ENCODE data around the gene PKD1. TPM values are rescaled to one million over a fixed set of nuclear protein-coding genes. Genes with fewer than 3 reads are reported as not detected.
A peak's percentile ranks its signal among the peaks of the same experiment; 100 is the strongest.

PKD1 gene
- total and polyA plus RNA-seq, 3 experiments from 2014 or later: 9.9 to 66.2 (median 58.9) TPM

- ChIA-PET POLR2A (no interaction called here), CTCF (no interaction called here)
- H3K36me3 Mint-ChIP-seq: peaks cover 0 to 14% (median 0%) of the 10 kb centered on the region in 3 donors
- peak overlapping the region in 3 of 8 donors; percentile 48 to 89 (median 50) for H3K27ac Mint-ChIP-seq
- H3K4me3 Mint-ChIP-seq: peak overlapping the region in 5 of 7 donors; percentile 87 to 93 (median 91)
- peaks cover 0 to 7% of the 10 kb centered on the region in 2 donors for H3K27me3 Mint-ChIP-seq
- no peaks in the 10 kb centered on the region for H3K9me3 ChIP-seq (ENCODE audit: low read length)
- H3K27me3 ChIP-seq (ENCODE audit: insufficient read depth, low read length, poor library complexity, severe bottlenecking): no peaks in the 10 kb centered on the region
- no peak overlapping the region for H3K27ac ChIP-seq (ENCODE audit: low read depth, low read length)
- peaks cover 38 to 66% (median 38%) of the 10 kb centered on the region in 3 donors for H3K4me1 Mint-ChIP-seq
- H3K9me3 Mint-ChIP-seq: no peaks in the 10 kb centered on the region
- no peak for DNase-seq
- no peaks in the 10 kb centered on the region for H3K36me3 ChIP-seq (ENCODE audit: insufficient read depth, low read length)
- H3K4me3 ChIP-seq (ENCODE audit: low read length): no peak overlapping the region
- peaks cover 37% of the 10 kb centered on the region for H3K4me1 ChIP-seq (ENCODE audit: insufficient read depth, low read length)
These were observed 22.0 kb upstream of the PKD1 start for GRCh38 chr16:2157480-2158261.

- H3K4me1 ChIP-seq (ENCODE audit: insufficient read depth, low read length): peaks cover 45% of the 10 kb centered on the region
- peak overlapping the region; percentile 91 to 94 (median 92) for H3K4me3 Mint-ChIP-seq
- DNase-seq: no peak
These were observed 21.1 kb upstream of the PKD1 start for GRCh38 chr16:2156849-2157224.

GRCh38 chr16:2155977-2156848, 20.5 kb upstream of the PKD1 start:
- Histone ChIP-seq H3K27ac (ENCODE audit: low read depth, low read length) (peak overlapping the region; percentile 79), H3K36me3 (ENCODE audit: insufficient read depth, low read length) (peaks cover 3% of the 10 kb centered on the region), H3K9me3 (ENCODE audit: low read length) (no peaks in the 10 kb centered on the region), H3K4me3 (ENCODE audit: low read length) (peak overlapping the region; percentile 83), H3K27me3 (ENCODE audit: insufficient read depth, low read length, poor library complexity, severe bottlenecking) (no peaks in the 10 kb centered on the region), H3K4me1 (ENCODE audit: insufficient read depth, low read length) (peaks cover 51% of the 10 kb centered on the region)
- no peak for DNase-seq
- no peaks in the 10 kb centered on the region for H3K9me3 Mint-ChIP-seq
- peaks cover 0 to 7% of the 10 kb centered on the region in 2 donors for H3K27me3 Mint-ChIP-seq
- peaks cover 41 to 73% (median 41%) of the 10 kb centered on the region in 3 donors for H3K4me1 Mint-ChIP-seq
- H3K4me3 Mint-ChIP-seq: peak overlapping the region; percentile 91 to 94 (median 92)
- H3K36me3 Mint-ChIP-seq: peaks cover 0 to 20% (median 0%) of the 10 kb centered on the region in 3 donors
- ChIA-PET CTCF (interaction anchor here (0.9 to 5.4 kb wide), 8 partner anchors 11 to 382 kb away, joined by 3 to 48 read pairs (median 9); partner anchors contain the start of genes ECI1, NTHL1 and TSC2), POLR2A (interaction anchor here (0.6 to 1.9 kb wide), 25 partner anchors 10 to 1520 kb away, joined by 3 to 19 read pairs (median 6); partner anchors contain the start of genes AMDHD2, ECI1, FAHD1 and GFER)
- H3K27ac Mint-ChIP-seq: peak overlapping the region; percentile 35 to 96 (median 89)

More at GRCh38 chr16:2156849-2157224, 21.1 kb upstream of the PKD1 start:
- no peak overlapping the region for H3K27ac ChIP-seq (ENCODE audit: low read depth, low read length)
- POLR2A ChIA-PET: interaction anchor here (1.1 kb wide), 1 partner anchor 135 kb away, joined by 3 read pairs; no protein-coding TSS in a partner anchor
- Mint-ChIP-seq H3K36me3 (peaks cover 0 to 15% (median 0%) of the 10 kb centered on the region in 3 donors), H3K9me3 (no peaks in the 10 kb centered on the region), H3K27me3 (peaks cover 0 to 7% of the 10 kb centered on the region in 2 donors), H3K4me1 (peaks cover 38 to 69% (median 38%) of the 10 kb centered on the region in 3 donors), H3K27ac (peak overlapping the region; percentile 35 to 91 (median 72))
- no peaks in the 10 kb centered on the region for H3K9me3 ChIP-seq (ENCODE audit: low read length)
- H3K36me3 ChIP-seq (ENCODE audit: insufficient read depth, low read length): no peaks in the 10 kb centered on the region
- no peaks in the 10 kb centered on the region for H3K27me3 ChIP-seq (ENCODE audit: insufficient read depth, low read length, poor library complexity, severe bottlenecking)
- H3K4me3 ChIP-seq (ENCODE audit: low read length): no peak overlapping the region
- CTCF ChIA-PET: no interaction called here

- Mint-ChIP-seq H3K9me3 (no peaks in the 10 kb centered on the region), H3K36me3 (peaks cover 0 to 22% (median 0%) of the 10 kb centered on the region in 3 donors), H3K27ac (peak within 1 kb of the TSS; percentile 73 to 96 (median 90)), H3K27me3 (peaks cover 0 to 7% of the 10 kb centered on the region in 2 donors), H3K4me1 (peaks cover 43 to 75% (median 44%) of the 10 kb centered on the region in 3 donors), H3K4me3 (peak within 1 kb of the TSS; percentile 91 to 95 (median 92))
- POLR2A ChIA-PET: interaction anchor here (0.6 to 1.9 kb wide), 29 partner anchors 9 to 1519 kb away, joined by 3 to 19 read pairs (median 5); partner anchors contain the start of genes AMDHD2, CRAMP1, ECI1 and FAHD1
- no peaks in the 10 kb centered on the region for H3K27me3 ChIP-seq (ENCODE audit: insufficient read depth, low read length, poor library complexity, severe bottlenecking)
- CTCF ChIA-PET: interaction anchor here (0.8 to 5.4 kb wide), 11 partner anchors 10 to 381 kb away, joined by 3 to 48 read pairs (median 4); partner anchors contain the start of genes ECI1, NTHL1, RPS2 and TSC2
- H3K4me3 ChIP-seq (ENCODE audit: low read length): peak within 1 kb of the TSS; percentile 100
- H3K36me3 ChIP-seq (ENCODE audit: insufficient read depth, low read length): peaks cover 5% of the 10 kb centered on the region
- peak within 1 kb of the TSS; percentile 91 for H3K27ac ChIP-seq (ENCODE audit: low read depth, low read length)
- peak; percentile 94 to 99 (median 98) for DNase-seq
- H3K4me1 ChIP-seq (ENCODE audit: insufficient read depth, low read length): peaks cover 59% of the 10 kb centered on the region
- no peaks in the 10 kb centered on the region for H3K9me3 ChIP-seq (ENCODE audit: low read length)
These were observed 19.6 kb upstream of the PKD1 start, which contains the start of gene TRAF7 for GRCh38 chr16:2155091-2155950. TRAF7 (plus strand) TSS chr16:2155782; CDS start chr16:2163921, 8,139 bp downstream.

- no peak for DNase-seq
- H3K9me3 Mint-ChIP-seq: no peaks in the 10 kb centered on the region
- peaks cover 0 to 22% (median 0%) of the 10 kb centered on the region in 3 donors for H3K36me3 Mint-ChIP-seq
- POLR2A ChIA-PET: interaction anchor here (0.5 to 1.9 kb wide), 26 partner anchors 9 to 1518 kb away, joined by 3 to 19 read pairs (median 6); partner anchors contain the start of genes AMDHD2, CRAMP1, ECI1 and GFER
- H3K27ac Mint-ChIP-seq: peak overlapping the region; percentile 73 to 95 (median 86)
- H3K4me1 Mint-ChIP-seq: peaks cover 43 to 82% (median 49%) of the 10 kb centered on the region in 3 donors
- Histone ChIP-seq H3K27ac (ENCODE audit: low read depth, low read length) (peak overlapping the region; percentile 91), H3K4me1 (ENCODE audit: insufficient read depth, low read length) (peaks cover 67% of the 10 kb centered on the region), H3K9me3 (ENCODE audit: low read length) (no peaks in the 10 kb centered on the region), H3K36me3 (ENCODE audit: insufficient read depth, low read length) (peaks cover 5% of the 10 kb centered on the region), H3K27me3 (ENCODE audit: insufficient read depth, low read length, poor library complexity, severe bottlenecking) (no peaks in the 10 kb centered on the region), H3K4me3 (ENCODE audit: low read length) (peak overlapping the region; percentile 100)
- CTCF ChIA-PET: interaction anchor here (0.8 to 5.4 kb wide), 9 partner anchors 10 to 190 kb away, joined by 3 to 48 read pairs (median 6); partner anchors contain the start of gene RPS2
- H3K27me3 Mint-ChIP-seq: peaks cover 0 to 7% of the 10 kb centered on the region in 2 donors
- peak overlapping the region; percentile 84 to 95 (median 88) for H3K4me3 Mint-ChIP-seq
These were observed 18.9 kb upstream of the PKD1 start for GRCh38 chr16:2154533-2155090.

GRCh38 chr16:2152695-2153506, 17.2 kb upstream of the PKD1 start:
- Mint-ChIP-seq H3K4me3 (peak overlapping the region; percentile 84 to 95 (median 88)), H3K36me3 (peaks cover 0 to 22% (median 0%) of the 10 kb centered on the region in 3 donors), H3K27me3 (peaks cover 0 to 10% of the 10 kb centered on the region in 2 donors), H3K27ac (peak overlapping the region in 7 of 8 donors; percentile 26 to 90 (median 71)), H3K4me1 (peaks cover 41 to 72% (median 49%) of the 10 kb centered on the region in 3 donors), H3K9me3 (no peaks in the 10 kb centered on the region)
- H3K9me3 ChIP-seq (ENCODE audit: low read length): no peaks in the 10 kb centered on the region
- DNase-seq: no peak
- ChIA-PET POLR2A (interaction anchor here (1.4 to 2.6 kb wide), 2 partner anchors 13 to 188 kb away, joined by 3 to 5 read pairs; partner anchors contain the start of gene RPS2), CTCF (interaction anchor here (0.7 to 5.4 kb wide), 11 partner anchors 12 to 149 kb away, joined by 3 to 48 read pairs (median 4); partner anchors contain the start of gene PKD1)
- peak overlapping the region; percentile 91 for H3K27ac ChIP-seq (ENCODE audit: low read depth, low read length)
- peaks cover 72% of the 10 kb centered on the region for H3K4me1 ChIP-seq (ENCODE audit: insufficient read depth, low read length)
- peak overlapping the region; percentile 100 for H3K4me3 ChIP-seq (ENCODE audit: low read length)
- H3K27me3 ChIP-seq (ENCODE audit: insufficient read depth, low read length, poor library complexity, severe bottlenecking): no peaks in the 10 kb centered on the region
- peaks cover 5% of the 10 kb centered on the region for H3K36me3 ChIP-seq (ENCODE audit: insufficient read depth, low read length)
